GM19328 (cell line): Measurements from ENCODE around the gene GEN1.
"Not testable (repeated sequence)": the region's sequence is repeated elsewhere in the genome, so short reads cannot be mapped to it uniquely, and the experiment has no call there.

Experiments used
- ATAC-seq: cut with Tn5 transposase; IDR thresholded peaks from one replicate; pipeline ENCODE4 v1.9.1; 2021; ENCODE audit warnings: mild to moderate bottlenecking, moderate library complexity; ENCODE audit not compliant: unreplicated experiment

Gene GEN1

GRCh38 chr2:17821535-17822444 lies 67.9 kb downstream of the GEN1 start:
- peak; percentile 57 for ATAC-seq

GRCh38 chr2:17822445-17823117 lies 68.6 kb downstream of the GEN1 start:
- ATAC-seq: peak; percentile 47

- not testable (repeated sequence) for ATAC-seq
Observed at GRCh38 chr2:17823646-17824045, 69.7 kb downstream of the GEN1 start.

GRCh38 chr2:17827316-17827715 lies 73.4 kb downstream of the GEN1 start:
- ATAC-seq: no peak

- no peak for ATAC-seq
Observed at GRCh38 chr2:17827785-17828184, 73.8 kb downstream of the GEN1 start.

GRCh38 chr2:17830053-17831034 lies 76.4 kb downstream of the GEN1 start:
- peak; percentile 79 for ATAC-seq

GRCh38 chr2:17835516-17835915 lies 81.6 kb downstream of the GEN1 start:
- ATAC-seq: no peak
